WTC11 (cell line): ENCODE results near the gene RPUSD4.

Source experiments
- CREB1 ChIP-seq: sonication (generic); formaldehyde crosslinking; IDR thresholded peaks from 2 replicates; pipeline ENCODE4 v1.8.0; 2023; ENCODE audit warnings: mild to moderate bottlenecking, missing genetic modification reagents
- ELF4 ChIP-seq: sonication (generic); formaldehyde crosslinking; IDR thresholded peaks from 2 replicates; pipeline ENCODE4 v1.8.1; 2022; ENCODE audit warnings: low read depth, mild to moderate bottlenecking, moderate library complexity, missing genetic modification reagents
- ESRRA ChIP-seq: sonication (generic); formaldehyde crosslinking; IDR thresholded peaks from 2 replicates; pipeline ENCODE4 v1.8.1; 2022; ENCODE audit warnings: mild to moderate bottlenecking, missing genetic modification reagents, borderline replicate concordance
- FOXP1 ChIP-seq: sonication (generic); formaldehyde crosslinking; IDR thresholded peaks from 2 replicates; pipeline ENCODE4 v1.8.0; 2022; ENCODE audit warnings: missing genetic modification reagents, mild to moderate bottlenecking, moderate library complexity, borderline replicate concordance
- TEAD4 ChIP-seq: sonication (generic); formaldehyde crosslinking; IDR thresholded peaks from 2 replicates; pipeline ENCODE4 v1.8.0; 2022; ENCODE audit warnings: mild to moderate bottlenecking, missing genetic modification reagents
- TF ChIP-seq, protein P1 (sequence below): sonication (generic); formaldehyde crosslinking; IDR thresholded peaks from 2 replicates; pipeline ENCODE4 v1.8.0; 2023; ENCODE audit warnings: missing genetic modification reagents
- TF ChIP-seq, protein P2 (sequence below): fragments of 200-600 bp; IDR thresholded peaks from 2 replicates; pipeline ENCODE4 v1.8.0; 2022; ENCODE audit warnings: antibody characterized with exemption
- TF ChIP-seq, protein P3 (sequence below): sonication (generic); formaldehyde crosslinking; IDR thresholded peaks from 2 replicates; pipeline ENCODE4 v1.8.0; 2022; ENCODE audit warnings: mild to moderate bottlenecking, missing genetic modification reagents
- TF ChIP-seq, protein P4 (sequence below): sonication (generic); formaldehyde crosslinking; IDR thresholded peaks from 2 replicates; pipeline ENCODE4 v1.8.1; 2023; ENCODE audit warnings: mild to moderate bottlenecking, missing genetic modification reagents, moderate library complexity
- TF ChIP-seq, protein P5 (sequence below): sonication (generic); formaldehyde crosslinking; IDR thresholded peaks from 2 replicates; pipeline ENCODE4 v1.8.1; 2023; ENCODE audit warnings: mild to moderate bottlenecking, missing genetic modification reagents, borderline replicate concordance
- TF ChIP-seq, protein P6 (sequence below): fragments of 250-450 bp; sonication (Bioruptor Pico); IDR thresholded peaks from 2 replicates; pipeline ENCODE4 v1.9.0; 2021; ENCODE audit warnings: mild to moderate bottlenecking

DNA sequence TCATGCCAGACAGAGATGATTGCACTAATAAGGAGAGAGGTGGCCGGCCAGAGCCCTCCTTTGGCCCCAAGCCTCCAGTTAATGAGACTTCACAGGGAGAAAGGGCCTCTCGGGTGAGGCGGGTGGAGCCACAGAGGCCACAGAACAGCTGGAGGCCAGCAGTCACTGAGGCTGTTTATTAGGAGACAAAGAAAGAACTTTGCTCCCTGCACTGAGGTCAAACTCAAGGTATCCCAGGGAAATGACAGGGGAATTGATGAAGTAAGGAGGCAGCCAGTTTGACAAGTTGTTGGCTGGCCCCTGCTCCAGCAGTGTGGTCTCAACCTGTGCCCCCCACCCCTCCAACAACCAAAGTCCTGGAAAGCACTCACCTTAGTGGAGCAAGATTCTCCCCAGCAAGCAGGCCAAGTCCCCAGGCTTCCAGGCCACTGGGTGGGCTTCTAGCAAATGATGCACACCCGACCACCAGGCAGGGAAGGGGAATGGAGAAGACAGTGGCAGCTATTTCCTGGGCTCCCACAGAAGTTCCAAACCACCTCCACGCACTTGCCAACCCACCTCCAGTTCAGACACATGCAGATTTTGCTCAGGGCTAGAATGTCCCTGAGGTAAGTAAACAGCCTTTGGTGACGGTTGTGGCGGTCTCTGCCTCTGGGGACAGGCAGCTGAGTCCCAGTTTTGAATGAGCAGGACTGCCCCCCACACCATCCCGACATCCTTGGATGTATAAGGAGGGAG, 53.2 kb downstream of the RPUSD4 start:
- TF ChIP-seq ESRRA (CRISPR knock-in tag) (no peak), ELF4 (CRISPR knock-in tag) (no peak), CREB1 (CRISPR knock-in tag) (no peak), TEAD4 (CRISPR knock-in tag) (no peak), FOXP1 (no peak)
- TF ChIP-seq, protein P1, sequence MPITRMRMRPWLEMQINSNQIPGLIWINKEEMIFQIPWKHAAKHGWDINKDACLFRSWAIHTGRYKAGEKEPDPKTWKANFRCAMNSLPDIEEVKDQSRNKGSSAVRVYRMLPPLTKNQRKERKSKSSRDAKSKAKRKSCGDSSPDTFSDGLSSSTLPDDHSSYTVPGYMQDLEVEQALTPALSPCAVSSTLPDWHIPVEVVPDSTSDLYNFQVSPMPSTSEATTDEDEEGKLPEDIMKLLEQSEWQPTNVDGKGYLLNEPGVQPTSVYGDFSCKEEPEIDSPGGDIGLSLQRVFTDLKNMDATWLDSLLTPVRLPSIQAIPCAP (CRISPR knock-in tag) = no peak
- TF ChIP-seq, protein P2, sequence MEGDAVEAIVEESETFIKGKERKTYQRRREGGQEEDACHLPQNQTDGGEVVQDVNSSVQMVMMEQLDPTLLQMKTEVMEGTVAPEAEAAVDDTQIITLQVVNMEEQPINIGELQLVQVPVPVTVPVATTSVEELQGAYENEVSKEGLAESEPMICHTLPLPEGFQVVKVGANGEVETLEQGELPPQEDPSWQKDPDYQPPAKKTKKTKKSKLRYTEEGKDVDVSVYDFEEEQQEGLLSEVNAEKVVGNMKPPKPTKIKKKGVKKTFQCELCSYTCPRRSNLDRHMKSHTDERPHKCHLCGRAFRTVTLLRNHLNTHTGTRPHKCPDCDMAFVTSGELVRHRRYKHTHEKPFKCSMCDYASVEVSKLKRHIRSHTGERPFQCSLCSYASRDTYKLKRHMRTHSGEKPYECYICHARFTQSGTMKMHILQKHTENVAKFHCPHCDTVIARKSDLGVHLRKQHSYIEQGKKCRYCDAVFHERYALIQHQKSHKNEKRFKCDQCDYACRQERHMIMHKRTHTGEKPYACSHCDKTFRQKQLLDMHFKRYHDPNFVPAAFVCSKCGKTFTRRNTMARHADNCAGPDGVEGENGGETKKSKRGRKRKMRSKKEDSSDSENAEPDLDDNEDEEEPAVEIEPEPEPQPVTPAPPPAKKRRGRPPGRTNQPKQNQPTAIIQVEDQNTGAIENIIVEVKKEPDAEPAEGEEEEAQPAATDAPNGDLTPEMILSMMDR = no peak
- TF ChIP-seq, protein P3, sequence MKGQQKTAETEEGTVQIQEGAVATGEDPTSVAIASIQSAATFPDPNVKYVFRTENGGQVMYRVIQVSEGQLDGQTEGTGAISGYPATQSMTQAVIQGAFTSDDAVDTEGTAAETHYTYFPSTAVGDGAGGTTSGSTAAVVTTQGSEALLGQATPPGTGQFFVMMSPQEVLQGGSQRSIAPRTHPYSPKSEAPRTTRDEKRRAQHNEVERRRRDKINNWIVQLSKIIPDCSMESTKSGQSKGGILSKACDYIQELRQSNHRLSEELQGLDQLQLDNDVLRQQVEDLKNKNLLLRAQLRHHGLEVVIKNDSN (CRISPR knock-in tag) = no peak
- TF ChIP-seq, protein P4, sequence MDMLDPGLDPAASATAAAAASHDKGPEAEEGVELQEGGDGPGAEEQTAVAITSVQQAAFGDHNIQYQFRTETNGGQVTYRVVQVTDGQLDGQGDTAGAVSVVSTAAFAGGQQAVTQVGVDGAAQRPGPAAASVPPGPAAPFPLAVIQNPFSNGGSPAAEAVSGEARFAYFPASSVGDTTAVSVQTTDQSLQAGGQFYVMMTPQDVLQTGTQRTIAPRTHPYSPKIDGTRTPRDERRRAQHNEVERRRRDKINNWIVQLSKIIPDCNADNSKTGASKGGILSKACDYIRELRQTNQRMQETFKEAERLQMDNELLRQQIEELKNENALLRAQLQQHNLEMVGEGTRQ (CRISPR knock-in tag) = no peak
- TF ChIP-seq, protein P5, sequence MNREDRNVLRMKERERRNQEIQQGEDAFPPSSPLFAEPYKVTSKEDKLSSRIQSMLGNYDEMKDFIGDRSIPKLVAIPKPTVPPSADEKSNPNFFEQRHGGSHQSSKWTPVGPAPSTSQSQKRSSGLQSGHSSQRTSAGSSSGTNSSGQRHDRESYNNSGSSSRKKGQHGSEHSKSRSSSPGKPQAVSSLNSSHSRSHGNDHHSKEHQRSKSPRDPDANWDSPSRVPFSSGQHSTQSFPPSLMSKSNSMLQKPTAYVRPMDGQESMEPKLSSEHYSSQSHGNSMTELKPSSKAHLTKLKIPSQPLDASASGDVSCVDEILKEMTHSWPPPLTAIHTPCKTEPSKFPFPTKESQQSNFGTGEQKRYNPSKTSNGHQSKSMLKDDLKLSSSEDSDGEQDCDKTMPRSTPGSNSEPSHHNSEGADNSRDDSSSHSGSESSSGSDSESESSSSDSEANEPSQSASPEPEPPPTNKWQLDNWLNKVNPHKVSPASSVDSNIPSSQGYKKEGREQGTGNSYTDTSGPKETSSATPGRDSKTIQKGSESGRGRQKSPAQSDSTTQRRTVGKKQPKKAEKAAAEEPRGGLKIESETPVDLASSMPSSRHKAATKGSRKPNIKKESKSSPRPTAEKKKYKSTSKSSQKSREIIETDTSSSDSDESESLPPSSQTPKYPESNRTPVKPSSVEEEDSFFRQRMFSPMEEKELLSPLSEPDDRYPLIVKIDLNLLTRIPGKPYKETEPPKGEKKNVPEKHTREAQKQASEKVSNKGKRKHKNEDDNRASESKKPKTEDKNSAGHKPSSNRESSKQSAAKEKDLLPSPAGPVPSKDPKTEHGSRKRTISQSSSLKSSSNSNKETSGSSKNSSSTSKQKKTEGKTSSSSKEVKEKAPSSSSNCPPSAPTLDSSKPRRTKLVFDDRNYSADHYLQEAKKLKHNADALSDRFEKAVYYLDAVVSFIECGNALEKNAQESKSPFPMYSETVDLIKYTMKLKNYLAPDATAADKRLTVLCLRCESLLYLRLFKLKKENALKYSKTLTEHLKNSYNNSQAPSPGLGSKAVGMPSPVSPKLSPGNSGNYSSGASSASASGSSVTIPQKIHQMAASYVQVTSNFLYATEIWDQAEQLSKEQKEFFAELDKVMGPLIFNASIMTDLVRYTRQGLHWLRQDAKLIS (CRISPR knock-in tag) = no peak
- TF ChIP-seq, protein P6, sequence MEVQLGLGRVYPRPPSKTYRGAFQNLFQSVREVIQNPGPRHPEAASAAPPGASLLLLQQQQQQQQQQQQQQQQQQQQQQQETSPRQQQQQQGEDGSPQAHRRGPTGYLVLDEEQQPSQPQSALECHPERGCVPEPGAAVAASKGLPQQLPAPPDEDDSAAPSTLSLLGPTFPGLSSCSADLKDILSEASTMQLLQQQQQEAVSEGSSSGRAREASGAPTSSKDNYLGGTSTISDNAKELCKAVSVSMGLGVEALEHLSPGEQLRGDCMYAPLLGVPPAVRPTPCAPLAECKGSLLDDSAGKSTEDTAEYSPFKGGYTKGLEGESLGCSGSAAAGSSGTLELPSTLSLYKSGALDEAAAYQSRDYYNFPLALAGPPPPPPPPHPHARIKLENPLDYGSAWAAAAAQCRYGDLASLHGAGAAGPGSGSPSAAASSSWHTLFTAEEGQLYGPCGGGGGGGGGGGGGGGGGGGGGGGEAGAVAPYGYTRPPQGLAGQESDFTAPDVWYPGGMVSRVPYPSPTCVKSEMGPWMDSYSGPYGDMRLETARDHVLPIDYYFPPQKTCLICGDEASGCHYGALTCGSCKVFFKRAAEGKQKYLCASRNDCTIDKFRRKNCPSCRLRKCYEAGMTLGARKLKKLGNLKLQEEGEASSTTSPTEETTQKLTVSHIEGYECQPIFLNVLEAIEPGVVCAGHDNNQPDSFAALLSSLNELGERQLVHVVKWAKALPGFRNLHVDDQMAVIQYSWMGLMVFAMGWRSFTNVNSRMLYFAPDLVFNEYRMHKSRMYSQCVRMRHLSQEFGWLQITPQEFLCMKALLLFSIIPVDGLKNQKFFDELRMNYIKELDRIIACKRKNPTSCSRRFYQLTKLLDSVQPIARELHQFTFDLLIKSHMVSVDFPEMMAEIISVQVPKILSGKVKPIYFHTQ = no peak
